K562 (cell line): ENCODE measurements around the gene SLC6A8. TPM values are rescaled to one million over a fixed set of nuclear protein-coding genes. Genes with fewer than 3 reads are reported as not detected.

Experiments
- FOXK1 ChIP-seq: sonication (generic); formaldehyde crosslinking; IDR thresholded peaks from 2 replicates; pipeline ENCODE4 v1.8.0; 2022; ENCODE audit warnings: missing genetic modification reagents, mild to moderate bottlenecking, borderline replicate concordance
- MTF1 ChIP-seq: fragments of 250-450 bp; sonication (Bioruptor Pico); IDR thresholded peaks from 2 replicates; pipeline ENCODE4 v1.9.0; 2021; ENCODE audit warnings: moderate library complexity, mild to moderate bottlenecking, inconsistent platforms, borderline replicate concordance
- POU5F1 ChIP-seq: fragments of 150-350 bp; IDR thresholded peaks from 2 replicates; pipeline ENCODE4 v1.6.1; 2014; ENCODE audit warnings: borderline replicate concordance, low read length, low read depth, mild to moderate bottlenecking; ENCODE audit not compliant: partially characterized antibody
- RAD21 ChIP-seq, 2 experiments: fragments of 250-450 bp in 1 of 2; fragments of 450-650 bp in 1 of 2; sonication (Bioruptor Pico) in 1 of 2; formaldehyde crosslinking in 1 of 2; IDR thresholded peaks in 1 of 2; conservative IDR thresholded peaks in 1 of 2; 2 replicates each; pipeline versions ENCODE4 v1.4.0 to v1.8.0; 2020 to 2022; ENCODE audit warnings: mild to moderate bottlenecking in 2 of 2, moderate library complexity in 1 of 2
- SMARCE1 ChIP-seq: fragments of 450-650 bp; IDR thresholded peaks from 2 replicates; pipeline ENCODE4 v1.7.1; 2016; ENCODE audit warnings: mild to moderate bottlenecking
- SMC3 ChIP-seq: conservative IDR thresholded peaks from 2 replicates; pipeline ENCODE4 v1.6.1; 2011; ENCODE audit warnings: low read depth, low read length, improper control_type of control experiment; ENCODE audit not compliant: insufficient read depth
- TAF7 ChIP-seq: fragments of 450-650 bp; IDR thresholded peaks from 2 replicates; pipeline ENCODE4 v1.6.1; 2016; ENCODE audit warnings: missing genetic modification characterization, missing compliant biosample characterization
- TFAM ChIP-seq: fragments of 250-450 bp; sonication (Bioruptor Pico); conservative IDR thresholded peaks from 2 replicates; pipeline ENCODE4 v1.5.0; 2021; ENCODE audit warnings: mild to moderate bottlenecking, moderate library complexity
- YY1 ChIP-seq, 3 experiments: IDR thresholded peaks; 2 replicates each; pipeline ENCODE4 v1.6.1; 2011; ENCODE audit warnings: low read length in 2 of 3, mild to moderate bottlenecking in 2 of 3, moderate library complexity in 2 of 3, borderline replicate concordance in 1 of 3, control low read depth in 1 of 3, low read depth in 1 of 3; ENCODE audit not compliant: insufficient read depth in 3 of 3, insufficient replicate concordance in 2 of 3, control insufficient read depth in 1 of 3, insufficient read length in 1 of 3; ENCODE audit errors: extremely low read depth in 1 of 3
- ZNF12 ChIP-seq: sonication (generic); formaldehyde crosslinking; IDR thresholded peaks from 2 replicates; pipeline ENCODE4 v1.4.0; 2020; ENCODE audit warnings: mild to moderate bottlenecking, missing genetic modification reagents
- ZNF165 ChIP-seq: fragments of 250-450 bp; sonication (Bioruptor Pico); IDR thresholded peaks from 2 replicates; pipeline ENCODE4 v1.4.0; 2020; ENCODE audit warnings: borderline replicate concordance
- ZNF445 ChIP-seq: fragments of 250-450 bp; sonication (Bioruptor Pico); IDR thresholded peaks from 2 replicates; pipeline ENCODE4 v1.4.0; 2020; ENCODE audit warnings: low read depth, mild to moderate bottlenecking, moderate library complexity
- ZNF668 ChIP-seq: fragments of 250-450 bp; sonication (Bioruptor Pico); IDR thresholded peaks from 2 replicates; pipeline ENCODE4 v1.8.0; 2022; ENCODE audit warnings: mild to moderate bottlenecking, inconsistent platforms
- polyA plus RNA-seq, 8 experiments: library from polyadenylated mRNA; depleted of rRNA in 4 of 8; stranded (reverse) in 5 of 8; unstranded in 3 of 8; fragments of >200 nt; fragmentation: Nextera tagmentation in 2 of 8; fragmentation: Illumina TruSeq in 1 of 8; extraction: Ambion mirVana in 2 of 8; extraction: Trizol in 1 of 8; gene quantifications; 2 replicates each; pipeline versions ENCODE4 v1.2.1 to v1.2.3, GENCODE V29; 2011 to 2014; ENCODE audit warnings: inconsistent platforms in 1 of 8, missing spikeins in 1 of 8
- total RNA-seq, 7 experiments: library from RNA; depleted of rRNA in 6 of 7; stranded (reverse); fragments of >200 nt in 6 of 7; fragmentation: Illumina TruSeq in 2 of 7; extraction: Trizol in 2 of 7; gene quantifications; 2 replicates each; pipeline versions ENCODE4 v1.2.1 to v1.2.3, GENCODE V29; 2011 to 2021; ENCODE audit warnings: low replicate concordance in 1 of 7
- TF ChIP-seq, protein P1 (sequence below), 2 experiments: IDR thresholded peaks in 1 of 2; conservative IDR thresholded peaks in 1 of 2; 2 replicates each; pipeline ENCODE4 v1.6.1; 2016; ENCODE audit warnings: low read depth in 2 of 2, mild to moderate bottlenecking in 1 of 2, missing compliant biosample characterization in 1 of 2, missing genetic modification characterization in 1 of 2, moderate library complexity in 1 of 2
- TF ChIP-seq, protein P2 (sequence below): sonication (generic); formaldehyde crosslinking; IDR thresholded peaks from 2 replicates; pipeline ENCODE4 v1.8.0; 2022; ENCODE audit warnings: mild to moderate bottlenecking, missing genetic modification reagents, borderline replicate concordance
- TF ChIP-seq, protein P3 (sequence below): IDR thresholded peaks from 2 replicates; pipeline ENCODE4 v1.6.1; 2014; ENCODE audit warnings: antibody characterized with exemption

SLC6A8 gene
- total and polyA plus RNA-seq, 9 of the 15 experiments (the other 6 are each of a cell fraction or from before 2014, with no cell fraction given) = 0.68 to 144 (median 34.3) TPM

DNA sequence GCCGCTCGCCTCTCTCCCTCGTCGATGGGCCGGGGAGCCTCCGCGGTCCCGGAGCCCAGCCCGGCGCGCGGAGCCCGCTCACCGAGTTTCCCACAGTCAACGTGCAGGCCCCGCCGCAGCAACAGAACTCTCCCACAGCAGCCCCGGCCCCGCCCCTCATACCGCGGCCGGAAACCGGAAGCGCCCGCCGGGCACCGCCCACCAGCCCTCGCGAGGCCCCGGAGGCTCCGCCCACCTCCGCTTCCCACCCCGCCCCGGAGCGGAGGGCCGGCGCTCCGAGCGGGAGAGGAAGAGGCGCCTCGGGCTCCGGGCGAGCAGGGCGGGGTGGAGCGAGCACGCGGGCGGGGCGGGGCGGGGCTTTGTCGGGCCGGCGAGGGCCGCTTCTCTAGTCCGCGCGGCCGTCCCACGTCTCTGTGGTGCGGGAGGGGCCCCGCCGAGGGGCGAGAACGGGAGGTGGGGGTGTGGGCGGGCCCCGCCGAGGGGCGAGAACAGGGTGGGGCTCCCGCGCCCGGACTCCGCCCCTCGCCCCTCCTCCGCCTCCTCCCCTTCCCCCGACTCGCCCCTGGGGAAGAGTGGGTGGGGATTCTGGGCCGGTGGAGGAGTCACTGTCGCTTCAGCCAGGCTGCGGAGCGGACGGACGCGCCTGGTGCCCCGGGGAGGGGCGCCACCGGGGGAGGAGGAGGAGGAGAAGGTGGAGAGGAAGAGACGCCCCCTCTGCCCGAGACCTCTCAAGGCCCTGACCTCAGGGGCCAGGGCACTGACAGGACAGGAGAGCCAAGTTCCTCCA is 36.7 kb downstream of the SLC6A8 start, which contains the start of the genes ABCD1 and BCAP31 (continued):
- TF ChIP-seq, protein P1, sequence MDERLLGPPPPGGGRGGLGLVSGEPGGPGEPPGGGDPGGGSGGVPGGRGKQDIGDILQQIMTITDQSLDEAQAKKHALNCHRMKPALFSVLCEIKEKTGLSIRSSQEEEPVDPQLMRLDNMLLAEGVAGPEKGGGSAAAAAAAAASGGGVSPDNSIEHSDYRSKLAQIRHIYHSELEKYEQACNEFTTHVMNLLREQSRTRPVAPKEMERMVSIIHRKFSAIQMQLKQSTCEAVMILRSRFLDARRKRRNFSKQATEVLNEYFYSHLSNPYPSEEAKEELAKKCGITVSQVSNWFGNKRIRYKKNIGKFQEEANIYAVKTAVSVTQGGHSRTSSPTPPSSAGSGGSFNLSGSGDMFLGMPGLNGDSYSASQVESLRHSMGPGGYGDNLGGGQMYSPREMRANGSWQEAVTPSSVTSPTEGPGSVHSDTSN (CRISPR knock-in tag; IDR thresholded peaks at IDR 0.05; ENCODE audit: low read depth) = no peak
- TF ChIP-seq, protein P1 (tag; conservative IDR thresholded peaks at IDR 0.05; ENCODE audit: low read depth) = no peak
- no peak for TF ChIP-seq ZNF445 (CRISPR knock-in tag)
- TF ChIP-seq MTF1 (CRISPR knock-in tag) = no peak
- peak; percentile 83 for TF ChIP-seq TAF7
- TF ChIP-seq ZNF668 (CRISPR knock-in tag) = no peak
- no peak for TF ChIP-seq ZNF165 (CRISPR knock-in tag)
- TF ChIP-seq ZNF12 = no peak
- TF ChIP-seq TFAM (CRISPR knock-in tag) = no peak
- TF ChIP-seq, protein P2, sequence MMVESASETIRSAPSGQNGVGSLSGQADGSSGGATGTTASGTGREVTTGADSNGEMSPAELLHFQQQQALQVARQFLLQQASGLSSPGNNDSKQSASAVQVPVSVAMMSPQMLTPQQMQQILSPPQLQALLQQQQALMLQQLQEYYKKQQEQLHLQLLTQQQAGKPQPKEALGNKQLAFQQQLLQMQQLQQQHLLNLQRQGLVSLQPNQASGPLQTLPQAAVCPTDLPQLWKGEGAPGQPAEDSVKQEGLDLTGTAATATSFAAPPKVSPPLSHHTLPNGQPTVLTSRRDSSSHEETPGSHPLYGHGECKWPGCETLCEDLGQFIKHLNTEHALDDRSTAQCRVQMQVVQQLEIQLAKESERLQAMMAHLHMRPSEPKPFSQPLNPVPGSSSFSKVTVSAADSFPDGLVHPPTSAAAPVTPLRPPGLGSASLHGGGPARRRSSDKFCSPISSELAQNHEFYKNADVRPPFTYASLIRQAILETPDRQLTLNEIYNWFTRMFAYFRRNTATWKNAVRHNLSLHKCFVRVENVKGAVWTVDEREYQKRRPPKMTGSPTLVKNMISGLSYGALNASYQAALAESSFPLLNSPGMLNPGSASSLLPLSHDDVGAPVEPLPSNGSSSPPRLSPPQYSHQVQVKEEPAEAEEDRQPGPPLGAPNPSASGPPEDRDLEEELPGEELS = no peak
- TF ChIP-seq SMARCE1 = no peak
- no peak for TF ChIP-seq POU5F1
- TF ChIP-seq FOXK1 (CRISPR knock-in tag) = no peak
- TF ChIP-seq, protein P3, sequence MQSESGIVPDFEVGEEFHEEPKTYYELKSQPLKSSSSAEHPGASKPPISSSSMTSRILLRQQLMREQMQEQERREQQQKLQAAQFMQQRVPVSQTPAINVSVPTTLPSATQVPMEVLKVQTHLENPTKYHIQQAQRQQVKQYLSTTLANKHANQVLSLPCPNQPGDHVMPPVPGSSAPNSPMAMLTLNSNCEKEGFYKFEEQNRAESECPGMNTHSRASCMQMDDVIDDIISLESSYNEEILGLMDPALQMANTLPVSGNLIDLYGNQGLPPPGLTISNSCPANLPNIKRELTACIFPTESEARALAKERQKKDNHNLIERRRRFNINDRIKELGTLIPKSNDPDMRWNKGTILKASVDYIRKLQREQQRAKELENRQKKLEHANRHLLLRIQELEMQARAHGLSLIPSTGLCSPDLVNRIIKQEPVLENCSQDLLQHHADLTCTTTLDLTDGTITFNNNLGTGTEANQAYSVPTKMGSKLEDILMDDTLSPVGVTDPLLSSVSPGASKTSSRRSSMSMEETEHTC = no peak
- no peak for TF ChIP-seq YY1 (IDR thresholded peaks at IDR 0.05; ENCODE audit: borderline replicate concordance in 1 of 3, control insufficient read depth in 1 of 3, extremely low read depth in 1 of 3, insufficient read depth in 3 of 3, insufficient read length in 1 of 3, insufficient replicate concordance in 2 of 3, low read depth in 1 of 3, low read length in 2 of 3)
- TF ChIP-seq RAD21 (CRISPR knock-in tag; conservative IDR thresholded peaks at IDR 0.05 in 1 of 2, IDR thresholded peaks at IDR 0.05 in 1 of 2) = no peak
- TF ChIP-seq SMC3 = no peak
